Measurements from ENCODE around the gene NUB1.

DNA sequence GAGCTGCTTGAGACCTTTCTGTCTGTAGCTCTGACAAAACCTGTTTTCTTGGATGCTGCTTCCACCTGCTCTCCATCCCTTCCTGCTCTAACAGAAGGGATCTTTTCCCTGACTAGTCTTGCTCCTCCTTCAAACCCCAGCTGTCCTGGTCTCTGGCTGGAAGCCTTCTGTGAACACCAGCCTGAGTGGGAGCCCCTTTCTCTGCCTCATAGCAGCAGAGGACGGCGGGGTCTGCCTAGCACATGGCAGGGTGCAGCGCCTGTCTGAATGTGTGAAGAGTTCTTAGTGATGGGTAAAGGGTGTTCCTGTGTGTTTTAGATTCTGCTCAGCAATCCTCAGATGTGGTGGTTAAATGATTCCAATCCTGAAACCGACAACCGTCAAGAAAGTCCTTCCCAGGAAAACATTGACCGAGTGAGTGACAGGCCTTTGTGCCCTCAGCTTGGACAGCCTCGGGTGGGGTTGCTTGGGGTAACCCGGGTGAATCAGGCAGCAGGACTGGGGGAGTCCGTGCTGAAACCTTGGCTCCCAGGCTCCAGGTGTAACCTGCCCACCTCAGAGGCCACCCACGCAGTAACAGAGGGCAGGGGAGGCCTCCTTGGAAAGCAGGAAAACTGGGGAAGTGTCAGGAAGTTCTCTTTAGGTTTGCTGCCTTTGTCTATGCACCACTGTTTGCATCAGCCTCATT, 34.1 kb downstream of the NUB1 start:
- TF ChIP-seq POLR2A (IDR thresholded peaks at IDR 0.05) = no peak
- TF ChIP-seq, protein P1, sequence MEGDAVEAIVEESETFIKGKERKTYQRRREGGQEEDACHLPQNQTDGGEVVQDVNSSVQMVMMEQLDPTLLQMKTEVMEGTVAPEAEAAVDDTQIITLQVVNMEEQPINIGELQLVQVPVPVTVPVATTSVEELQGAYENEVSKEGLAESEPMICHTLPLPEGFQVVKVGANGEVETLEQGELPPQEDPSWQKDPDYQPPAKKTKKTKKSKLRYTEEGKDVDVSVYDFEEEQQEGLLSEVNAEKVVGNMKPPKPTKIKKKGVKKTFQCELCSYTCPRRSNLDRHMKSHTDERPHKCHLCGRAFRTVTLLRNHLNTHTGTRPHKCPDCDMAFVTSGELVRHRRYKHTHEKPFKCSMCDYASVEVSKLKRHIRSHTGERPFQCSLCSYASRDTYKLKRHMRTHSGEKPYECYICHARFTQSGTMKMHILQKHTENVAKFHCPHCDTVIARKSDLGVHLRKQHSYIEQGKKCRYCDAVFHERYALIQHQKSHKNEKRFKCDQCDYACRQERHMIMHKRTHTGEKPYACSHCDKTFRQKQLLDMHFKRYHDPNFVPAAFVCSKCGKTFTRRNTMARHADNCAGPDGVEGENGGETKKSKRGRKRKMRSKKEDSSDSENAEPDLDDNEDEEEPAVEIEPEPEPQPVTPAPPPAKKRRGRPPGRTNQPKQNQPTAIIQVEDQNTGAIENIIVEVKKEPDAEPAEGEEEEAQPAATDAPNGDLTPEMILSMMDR (IDR thresholded peaks at IDR 0.05) = no peak
